ENCODE measurements around the gene ZNF319.

- no peak for TF ChIP-seq CTCF (conservative IDR thresholded peaks at IDR 0.05; ENCODE audit: low read length)
- TF ChIP-seq EZH2phosphoT487 (IDR thresholded peaks at IDR 0.05; ENCODE audit: borderline replicate concordance, low read depth, low read length) = no peak
Observed at GRCh38 chr16:58040945-58041627, 40.6 kb upstream of the ZNF319 start.

Data from OCI-LY7 (cell line).